Uterus (tissue), 4 donors: ENCODE data around the gene CLPTM1L. TPM values are rescaled to one million over a fixed set of nuclear protein-coding genes. Genes with fewer than 3 reads are reported as not detected.
A peak's percentile ranks its signal among the peaks of the same experiment; 100 is the strongest.

ENCODE experiments used
- DNase-seq, 2 donors: peaks; one replicate each; pipeline ENCODE4 v3.0.0-alpha.2; 2019 to 2020
- H3K27ac ChIP-seq, 2 donors: fragments of 200-600 bp; sonication (generic); 1 replicate in 1 of 2; 2 replicates in 1 of 2; pipeline ENCODE4 v1.5.1; 2016 to 2018
- H3K27me3 ChIP-seq, 2 donors: fragments of 200-600 bp; sonication (generic); one replicate each; pipeline ENCODE4 v1.5.1; 2018 to 2019; ENCODE audit warnings: control low read depth in 1 of 2
- H3K36me3 ChIP-seq, 2 donors: fragments of 200-600 bp; sonication (generic); one replicate each; pipeline ENCODE4 v1.5.1; 2019; ENCODE audit warnings: control low read depth in 1 of 2
- H3K4me1 ChIP-seq, 2 donors: fragments of 200-600 bp; sonication (generic); one replicate each; pipeline ENCODE4 v1.5.1; 2018 to 2019; ENCODE audit warnings: control low read depth in 1 of 2
- H3K4me3 ChIP-seq, 2 donors: fragments of 200-600 bp; sonication (generic); 1 replicate in 1 of 2; 2 replicates in 1 of 2; pipeline ENCODE4 v1.5.1; 2018 to 2019; ENCODE audit warnings: mild to moderate bottlenecking in 1 of 2
- H3K9me3 ChIP-seq, 2 donors: fragments of 200-600 bp; sonication (generic); one replicate each; pipeline ENCODE4 v1.5.1; 2019; ENCODE audit warnings: control low read depth in 1 of 2
- POLR2A ChIP-seq, 2 donors: fragments of 450-650 bp; IDR thresholded peaks; one replicate each; pipeline ENCODE4 v1.6.1; 2016; ENCODE audit warnings: antibody characterized with exemption in 2 of 2, mild to moderate bottlenecking in 1 of 2, moderate library complexity in 1 of 2
- intact Hi-C: fragments of 100-400 bp; cut with DNase I; formaldehyde crosslinking; loops from one replicate; pipeline ENCODE4 v1.15.1; 2023; ENCODE audit warnings: low total_unique reads
- total RNA-seq, 4 donors: library from RNA; depleted of rRNA in 3 of 4; stranded (reverse); fragments of >200 nt in 3 of 4; gene quantifications; one replicate each; pipeline versions ENCODE4 v1.1.0 to v1.2.4, GENCODE V29; 2014 to 2023
- TF ChIP-seq, protein P1 (sequence below), 4 experiments: fragments of 200-600 bp in 2 of 4; fragments of 450-650 bp in 2 of 4; sonication (generic) in 2 of 4; IDR thresholded peaks; one replicate each; pipeline ENCODE4 v1.5.1; 2016 to 2019; ENCODE audit warnings: antibody characterized with exemption in 4 of 4, mild to moderate bottlenecking in 2 of 4, moderate library complexity in 1 of 4
- donor health status: DM: yes; HTN: yes; CAD: no.

Gene CLPTM1L, protein sequence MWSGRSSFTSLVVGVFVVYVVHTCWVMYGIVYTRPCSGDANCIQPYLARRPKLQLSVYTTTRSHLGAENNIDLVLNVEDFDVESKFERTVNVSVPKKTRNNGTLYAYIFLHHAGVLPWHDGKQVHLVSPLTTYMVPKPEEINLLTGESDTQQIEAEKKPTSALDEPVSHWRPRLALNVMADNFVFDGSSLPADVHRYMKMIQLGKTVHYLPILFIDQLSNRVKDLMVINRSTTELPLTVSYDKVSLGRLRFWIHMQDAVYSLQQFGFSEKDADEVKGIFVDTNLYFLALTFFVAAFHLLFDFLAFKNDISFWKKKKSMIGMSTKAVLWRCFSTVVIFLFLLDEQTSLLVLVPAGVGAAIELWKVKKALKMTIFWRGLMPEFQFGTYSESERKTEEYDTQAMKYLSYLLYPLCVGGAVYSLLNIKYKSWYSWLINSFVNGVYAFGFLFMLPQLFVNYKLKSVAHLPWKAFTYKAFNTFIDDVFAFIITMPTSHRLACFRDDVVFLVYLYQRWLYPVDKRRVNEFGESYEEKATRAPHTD
- 10 to 100 TPM; 63.2 to 74.3 (median 71.1) TPM for total RNA-seq

GRCh38 chr5:1344975-1345838, at the start of gene CLPTM1L:
CLPTM1L (minus strand) TSS chr5:1345099; CDS start chr5:1344841, 258 bp downstream.
- DNase-seq = peak; percentile 75 to 86
- intact Hi-C loops = no loop called here
- no peaks in the 10 kb centered on the region for H3K36me3 ChIP-seq
- no peaks in the 10 kb centered on the region for H3K9me3 ChIP-seq
- TF ChIP-seq POLR2A (IDR thresholded peaks at IDR 0.05) = peak; percentile 70 to 87
- TF ChIP-seq, protein P1, sequence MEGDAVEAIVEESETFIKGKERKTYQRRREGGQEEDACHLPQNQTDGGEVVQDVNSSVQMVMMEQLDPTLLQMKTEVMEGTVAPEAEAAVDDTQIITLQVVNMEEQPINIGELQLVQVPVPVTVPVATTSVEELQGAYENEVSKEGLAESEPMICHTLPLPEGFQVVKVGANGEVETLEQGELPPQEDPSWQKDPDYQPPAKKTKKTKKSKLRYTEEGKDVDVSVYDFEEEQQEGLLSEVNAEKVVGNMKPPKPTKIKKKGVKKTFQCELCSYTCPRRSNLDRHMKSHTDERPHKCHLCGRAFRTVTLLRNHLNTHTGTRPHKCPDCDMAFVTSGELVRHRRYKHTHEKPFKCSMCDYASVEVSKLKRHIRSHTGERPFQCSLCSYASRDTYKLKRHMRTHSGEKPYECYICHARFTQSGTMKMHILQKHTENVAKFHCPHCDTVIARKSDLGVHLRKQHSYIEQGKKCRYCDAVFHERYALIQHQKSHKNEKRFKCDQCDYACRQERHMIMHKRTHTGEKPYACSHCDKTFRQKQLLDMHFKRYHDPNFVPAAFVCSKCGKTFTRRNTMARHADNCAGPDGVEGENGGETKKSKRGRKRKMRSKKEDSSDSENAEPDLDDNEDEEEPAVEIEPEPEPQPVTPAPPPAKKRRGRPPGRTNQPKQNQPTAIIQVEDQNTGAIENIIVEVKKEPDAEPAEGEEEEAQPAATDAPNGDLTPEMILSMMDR (IDR thresholded peaks at IDR 0.05) = peak in 2 of 4 experiments; percentile 42 to 51
- peak within 1 kb of the TSS; percentile 83 to 95 for H3K4me3 ChIP-seq
- H3K4me1 ChIP-seq = peaks cover 0 to 17% of the 10 kb centered on the region in 2 donors
- H3K27ac ChIP-seq = peak within 1 kb of the TSS; percentile 77 to 89
- no peaks in the 10 kb centered on the region for H3K27me3 ChIP-seq

DNA sequence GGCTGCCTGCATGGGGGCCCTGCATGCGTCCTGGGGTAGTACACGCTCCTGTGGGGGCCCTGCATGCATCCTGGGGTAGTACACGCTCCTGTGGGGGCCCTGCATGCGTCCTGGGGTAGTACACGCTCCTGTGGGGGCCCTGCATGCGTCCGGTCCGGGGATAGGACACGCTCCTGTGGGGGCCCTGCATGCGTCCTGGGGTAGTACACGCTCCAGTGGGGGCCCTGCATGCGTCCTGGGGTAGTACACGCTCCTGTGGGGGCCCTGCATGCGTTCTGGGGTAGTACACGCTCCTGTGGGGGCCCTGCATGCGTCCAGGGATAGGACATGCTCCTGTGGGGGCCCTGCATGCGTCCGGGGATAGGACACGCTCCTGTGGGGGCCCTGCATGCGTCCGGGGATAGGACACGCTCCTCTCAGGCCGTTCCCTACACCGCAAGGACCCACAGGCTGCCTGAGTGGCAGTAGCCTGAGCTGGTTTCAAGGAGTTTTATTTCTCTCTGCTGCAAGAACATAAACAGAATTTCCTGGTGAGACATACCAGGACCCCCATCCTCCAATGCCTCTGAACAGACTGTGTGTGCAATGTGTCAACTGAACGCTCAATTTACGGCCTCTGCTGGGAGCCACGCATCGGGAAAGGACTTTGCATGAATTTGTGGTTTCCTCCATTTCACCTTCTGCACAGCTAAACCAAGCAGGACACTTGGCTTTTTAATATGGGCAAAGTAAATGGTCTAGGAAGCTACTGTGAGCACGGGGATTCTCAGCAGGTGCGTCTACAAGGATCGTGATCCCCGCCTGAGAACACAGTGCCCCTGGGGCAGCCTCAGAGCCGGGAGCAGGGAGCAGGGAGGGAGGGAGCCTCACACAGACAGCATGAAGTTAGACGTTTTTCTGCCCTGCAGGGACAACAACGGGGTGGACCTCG, 48.9 kb upstream of the CLPTM1L start:
- intact Hi-C loops = no loop called here
- Histone ChIP-seq H3K4me1 (no peaks in the 10 kb centered on the region), H3K27me3 (no peaks in the 10 kb centered on the region), H3K9me3 (no peaks in the 10 kb centered on the region), H3K27ac (no peak overlapping the region), H3K4me3 (no peak overlapping the region), H3K36me3 (no peaks in the 10 kb centered on the region)
- TF ChIP-seq, protein P1 (IDR thresholded peaks at IDR 0.05) = no peak
- TF ChIP-seq POLR2A (IDR thresholded peaks at IDR 0.05) = no peak
- DNase-seq = no peak

DNA sequence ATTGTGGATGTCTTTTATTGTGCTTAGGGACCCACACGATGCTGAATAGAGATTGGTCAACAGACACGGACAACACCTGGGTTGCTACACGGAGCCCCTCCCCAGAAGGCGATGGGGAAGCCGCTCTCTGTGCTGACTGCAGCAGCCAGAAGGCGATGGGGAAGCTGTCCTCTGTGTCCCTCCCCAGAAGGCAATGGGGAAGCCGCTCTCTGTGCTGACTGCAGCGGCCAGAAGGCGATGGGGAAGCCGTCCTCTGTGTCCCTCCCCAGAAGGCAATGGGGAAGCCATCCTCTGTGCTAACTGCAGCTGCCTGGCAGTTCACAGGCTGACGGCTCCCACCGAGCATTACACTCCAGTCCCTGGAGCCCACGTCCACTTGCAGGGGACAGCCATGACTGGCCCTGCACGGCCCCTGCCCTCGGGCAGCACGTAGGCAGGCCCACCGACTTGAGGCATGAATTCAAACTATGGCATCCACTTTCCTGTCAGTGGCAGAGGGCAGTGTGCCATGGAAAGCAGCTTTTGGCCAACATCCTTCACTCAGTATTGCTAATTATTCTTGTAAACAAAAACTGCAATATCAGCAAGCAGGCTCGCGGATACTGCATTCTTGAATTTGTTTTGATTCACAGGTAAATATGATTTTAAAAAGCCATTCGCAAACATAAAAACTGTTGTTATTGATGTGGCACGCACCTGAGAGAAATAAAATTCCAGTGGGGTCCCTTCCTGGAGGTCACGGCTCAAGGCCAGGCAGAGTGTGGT, 48.1 kb upstream of the CLPTM1L start:
- no peaks in the 10 kb centered on the region for H3K4me1 ChIP-seq
- no peak for DNase-seq
- H3K9me3 ChIP-seq = no peaks in the 10 kb centered on the region
- no peaks in the 10 kb centered on the region for H3K36me3 ChIP-seq
- H3K27ac ChIP-seq = no peak overlapping the region
- no peaks in the 10 kb centered on the region for H3K27me3 ChIP-seq
- intact Hi-C loops = no loop called here
- no peak overlapping the region for H3K4me3 ChIP-seq
- TF ChIP-seq, protein P1 (IDR thresholded peaks at IDR 0.05) = no peak
- no peak for TF ChIP-seq POLR2A (IDR thresholded peaks at IDR 0.05)

- H3K27me3 ChIP-seq = no peaks in the 10 kb centered on the region
- H3K4me3 ChIP-seq = no peak overlapping the region
- no peak overlapping the region for H3K27ac ChIP-seq
- no peak for DNase-seq
- intact Hi-C loops = no loop called here
- TF ChIP-seq, protein P1 (IDR thresholded peaks at IDR 0.05) = no peak
- no peak for TF ChIP-seq POLR2A (IDR thresholded peaks at IDR 0.05)
- H3K4me1 ChIP-seq = no peaks in the 10 kb centered on the region
- H3K36me3 ChIP-seq = no peaks in the 10 kb centered on the region
- H3K9me3 ChIP-seq = no peaks in the 10 kb centered on the region
Observed at GRCh38 chr5:1392261-1392660, 47.4 kb upstream of the CLPTM1L start.
